GM18498 (cell line): ENCODE results near the gene DOHH.
A peak's percentile ranks its signal among the peaks of the same experiment; 100 is the strongest.

Experiments used
- ATAC-seq: cut with Tn5 transposase; IDR thresholded peaks from one replicate; pipeline ENCODE4 v1.9.1; 2021; ENCODE audit warnings: mild to moderate bottlenecking, moderate library complexity; ENCODE audit not compliant: unreplicated experiment

Gene DOHH

DNA sequence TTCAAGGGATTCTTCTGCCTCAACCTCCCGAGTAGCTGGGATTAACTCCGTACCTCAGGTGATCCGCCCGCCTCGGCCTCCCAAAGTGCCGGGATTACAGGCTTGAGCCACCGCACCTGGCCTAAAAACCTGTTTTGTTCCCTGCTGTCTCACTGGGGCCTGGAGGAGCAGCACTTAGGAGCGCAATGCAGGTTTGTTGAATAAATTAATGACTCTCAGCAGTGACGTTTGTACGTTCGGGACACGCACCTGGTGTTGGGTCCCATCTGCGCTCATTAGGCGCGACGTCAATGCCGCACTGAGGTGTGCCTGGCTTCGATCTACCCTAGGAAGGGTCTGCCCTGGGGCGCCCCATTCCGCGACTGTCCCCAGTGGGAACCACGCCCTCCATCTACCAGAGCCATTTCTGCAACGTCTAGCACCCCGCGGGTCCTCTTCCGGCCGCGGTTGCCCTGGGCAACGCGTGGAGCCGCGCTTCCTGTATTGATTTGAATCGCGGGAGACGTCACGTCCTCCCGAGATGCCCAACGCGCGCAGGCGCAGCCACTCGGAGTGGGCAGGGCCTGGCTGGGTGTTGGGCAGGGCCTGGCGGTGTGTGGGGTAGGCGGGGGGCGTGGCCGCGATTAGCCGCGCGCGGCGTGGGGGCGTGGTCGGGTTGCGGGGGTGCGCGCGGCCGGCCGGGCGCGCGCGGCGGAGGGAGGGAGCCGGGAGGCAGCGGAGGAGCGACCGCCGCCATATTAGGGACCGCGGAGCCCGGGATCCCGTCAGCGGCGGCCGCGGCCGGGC lies 5.3 kb upstream of the DOHH start, which contains the start of gene FZR1:
FZR1 (plus strand) TSS at position 714 of the 786 bp plus-strand sequence. CDS start 16,679 bp downstream, outside the sequence.
- peak; percentile 89 for ATAC-seq

DNA sequence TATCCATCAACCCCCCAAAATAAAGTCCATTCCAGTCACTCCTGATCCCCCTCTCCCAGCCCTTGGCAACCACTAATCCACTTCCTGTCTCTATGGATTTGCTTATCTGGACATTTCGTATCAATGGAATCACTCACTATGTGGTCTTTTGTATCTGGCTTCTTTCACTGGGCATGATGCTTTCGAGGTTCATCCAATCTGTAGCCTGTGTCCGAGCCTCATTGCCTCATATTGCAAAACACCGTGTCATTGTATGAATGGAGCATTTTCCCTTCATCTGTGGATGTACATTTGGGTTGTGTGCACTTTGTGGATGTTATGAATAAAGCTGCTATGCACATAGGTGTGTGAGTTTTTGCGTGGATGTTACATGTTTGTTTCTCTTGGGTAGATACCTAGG lies 4.3 kb upstream of the DOHH start:
- ATAC-seq = no peak

DNA sequence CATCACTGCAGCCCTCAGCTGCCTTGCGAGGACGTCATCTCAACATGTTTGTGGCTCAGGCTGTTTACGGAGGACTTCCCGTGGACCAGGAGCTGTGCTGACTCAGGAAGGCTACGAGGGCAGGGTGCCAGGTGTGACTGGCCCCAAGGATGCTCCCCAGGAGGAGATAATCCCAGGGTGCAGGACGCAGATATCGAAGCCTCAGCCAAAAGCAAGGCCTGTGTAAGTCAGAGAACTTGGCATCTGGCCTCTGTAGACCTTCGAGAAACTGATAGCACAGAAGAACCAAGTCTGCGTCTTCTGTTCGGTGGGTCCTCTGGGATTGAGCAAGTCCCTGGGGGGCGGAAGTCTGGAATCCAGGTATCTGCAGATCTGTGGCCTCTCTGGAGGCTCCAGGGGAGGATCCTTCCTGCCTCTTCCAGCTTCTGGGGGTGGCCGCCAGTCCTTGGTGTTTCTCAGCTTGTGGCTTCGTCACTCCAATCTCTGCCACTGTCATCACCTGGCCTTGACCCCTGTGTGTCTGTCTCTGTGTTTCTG lies 2.6 kb upstream of the DOHH start:
- no peak for ATAC-seq

DNA sequence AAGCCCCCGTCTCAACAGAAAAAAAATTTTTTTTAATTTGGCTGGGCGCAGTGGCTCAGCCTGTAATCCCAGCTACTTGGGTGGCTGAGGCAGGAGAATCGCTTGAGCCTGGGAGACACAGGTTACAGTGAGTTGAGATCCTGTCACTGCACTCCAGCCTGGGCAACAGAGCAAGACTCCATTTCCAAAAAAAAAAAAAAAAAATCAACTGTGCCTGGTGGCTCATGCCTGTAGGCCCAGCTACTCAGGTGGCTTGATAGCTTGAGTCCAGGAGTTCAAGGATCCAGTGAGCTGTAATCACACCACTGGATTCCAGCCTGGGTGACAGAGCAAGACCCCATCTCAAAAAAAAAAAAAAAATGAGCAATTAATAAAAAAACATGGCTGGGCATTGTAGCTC lies 1.3 kb upstream of the DOHH start:
- no peak for ATAC-seq

DNA sequence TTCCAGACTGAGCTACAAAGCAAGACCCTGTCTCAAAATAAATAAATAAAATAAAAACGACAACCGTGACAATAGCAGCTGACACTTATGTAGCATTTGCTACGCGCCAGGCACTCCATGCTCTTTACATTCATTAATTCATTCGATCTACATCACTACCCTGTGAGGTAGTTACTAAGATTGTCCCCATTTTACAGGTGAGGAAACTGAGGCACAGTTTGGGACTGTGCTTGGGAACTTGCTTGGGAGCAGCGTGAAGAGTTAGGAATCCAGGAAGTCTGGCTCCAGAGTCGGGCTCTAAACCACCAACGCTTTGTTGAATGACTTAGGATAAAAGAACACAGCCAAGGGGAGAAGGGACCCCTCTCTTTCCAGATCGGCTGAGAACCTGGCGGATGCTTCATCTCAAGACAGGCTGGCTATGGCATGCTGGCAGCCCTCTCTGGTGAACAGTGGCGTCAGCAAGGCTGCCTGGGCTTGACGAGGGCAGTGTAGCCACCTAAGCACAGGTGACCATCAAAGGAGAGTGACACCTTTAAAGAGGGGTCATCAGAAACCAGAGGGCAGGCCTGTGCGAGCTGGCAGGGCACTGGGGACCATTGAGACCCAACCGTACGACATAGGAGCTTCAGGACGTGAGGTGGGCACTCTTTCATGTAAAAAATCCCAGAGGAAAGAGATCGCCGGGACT lies 591 bp downstream of the DOHH start:
- no peak for ATAC-seq

- no peak for ATAC-seq
Observed at GRCh38 chr19:3497757-3498520, 2.5 kb downstream of the DOHH start.

DNA sequence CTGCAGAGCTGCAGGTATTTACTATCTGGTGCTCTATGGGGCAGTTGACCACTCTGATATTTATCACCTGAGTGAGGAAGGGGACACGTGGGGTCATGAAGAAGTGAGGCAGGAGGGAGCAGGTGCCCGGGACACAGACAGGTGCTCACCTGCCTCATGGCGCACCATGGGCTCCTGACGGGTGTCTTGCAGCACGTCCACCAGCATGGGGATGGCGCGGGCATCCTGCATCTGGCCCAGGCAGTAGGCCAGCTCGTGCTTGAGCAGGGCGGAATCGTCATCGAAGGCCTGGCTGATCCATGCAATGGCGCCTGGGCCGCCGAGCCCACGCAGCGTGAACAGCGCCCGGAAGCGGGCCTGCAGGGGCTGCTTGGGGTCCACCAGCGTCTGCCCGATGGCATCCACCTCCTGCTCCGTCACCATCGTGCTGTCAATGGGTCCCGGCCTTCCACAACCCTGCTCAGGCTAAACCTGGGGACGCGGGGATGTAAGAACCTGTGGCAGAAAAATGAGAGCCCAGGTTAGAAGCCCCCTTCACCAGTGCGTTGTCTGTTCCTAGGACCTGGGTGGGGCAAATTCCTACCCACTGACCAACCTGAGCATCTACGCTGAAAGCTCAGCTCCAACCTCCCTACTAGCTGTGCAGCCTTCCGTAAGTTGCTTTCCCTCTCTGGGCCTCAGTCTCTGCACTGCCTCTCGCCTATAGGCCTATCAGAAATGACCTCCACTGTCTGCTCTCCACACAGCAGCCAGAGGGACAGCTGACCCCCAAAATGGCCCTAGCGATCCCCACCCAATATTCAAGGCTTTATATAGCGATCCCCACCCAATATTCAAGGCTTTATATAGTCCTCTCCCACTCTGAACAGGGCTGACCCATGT lies 3.8 kb downstream of the DOHH start:
- no peak for ATAC-seq

GRCh38 chr19:3494559-3494958 lies 5.9 kb downstream of the DOHH start:
- no peak for ATAC-seq

GRCh38 chr19:3494051-3494450 lies 6.4 kb downstream of the DOHH start:
- ATAC-seq = no peak

DNA sequence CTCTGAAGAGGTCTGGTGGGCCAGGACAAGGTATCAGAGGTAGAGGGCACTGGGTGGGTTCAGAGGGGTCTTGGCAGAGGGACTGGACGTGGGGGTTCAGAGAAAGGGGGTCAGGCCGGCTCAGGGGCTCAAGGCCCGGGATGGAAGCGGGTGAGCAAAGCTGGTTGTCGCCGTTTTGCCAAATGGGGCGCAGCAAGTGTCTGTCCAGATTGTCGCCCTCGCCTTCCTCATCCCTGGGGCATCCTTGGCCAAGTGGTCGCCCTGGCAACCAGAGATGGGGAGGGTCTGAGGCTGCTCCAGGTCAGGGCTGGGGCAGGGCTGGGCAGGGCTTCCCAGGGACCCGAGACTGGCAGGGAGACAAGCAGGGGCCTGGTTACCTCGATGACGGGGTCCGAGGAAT lies 6.8 kb downstream of the DOHH start:
- no peak for ATAC-seq

GRCh38 chr19:3492919-3493318 lies 7.6 kb downstream of the DOHH start:
- no peak for ATAC-seq

DNA sequence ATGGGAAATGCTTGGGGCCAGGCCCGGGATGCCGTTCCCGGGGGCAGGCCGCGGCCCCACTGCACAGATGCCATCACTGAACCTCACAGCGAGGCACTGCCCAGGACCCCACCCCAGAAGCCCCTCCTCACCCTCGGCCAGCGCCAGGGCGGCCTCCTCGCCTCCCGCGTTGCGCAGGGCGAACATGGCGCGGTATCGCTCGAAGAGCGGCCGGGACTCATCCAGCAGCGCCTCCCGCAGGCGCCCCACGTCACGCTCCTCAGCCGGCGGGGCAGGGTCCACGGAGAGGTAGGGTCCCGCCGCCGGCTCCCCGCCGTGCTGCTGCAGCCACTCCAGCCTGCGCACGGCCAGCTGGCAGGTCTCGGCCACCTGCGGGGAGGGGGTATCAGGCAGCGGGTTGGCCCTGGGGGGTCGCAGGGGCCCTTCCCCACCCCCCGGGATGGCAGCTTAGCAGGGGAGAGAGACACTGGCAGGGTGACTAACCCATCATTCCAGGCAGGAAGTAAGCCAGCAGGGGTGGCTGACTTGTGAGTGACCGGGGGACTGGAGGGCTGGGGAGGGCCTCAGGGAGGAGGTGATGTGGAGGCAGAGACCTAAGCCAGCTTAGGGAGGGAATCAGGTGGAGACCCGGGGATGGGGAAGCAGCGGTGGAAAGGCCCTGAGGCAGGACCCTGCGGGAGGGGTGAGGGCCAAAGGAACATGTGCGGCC lies 8.2 kb downstream of the DOHH start:
- ATAC-seq = no peak

GRCh38 chr19:3491396-3492119 lies 8.9 kb downstream of the DOHH start:
- ATAC-seq = no peak

- no peak for ATAC-seq
Observed at GRCh38 chr19:3483226-3483628, 17.2 kb downstream of the DOHH start, which contains the start of gene SMIM44. Gene SMIM44, minus strand, starts transcription at chr19:3483441. Its CDS starts 38 bp downstream, at chr19:3483403.

DNA sequence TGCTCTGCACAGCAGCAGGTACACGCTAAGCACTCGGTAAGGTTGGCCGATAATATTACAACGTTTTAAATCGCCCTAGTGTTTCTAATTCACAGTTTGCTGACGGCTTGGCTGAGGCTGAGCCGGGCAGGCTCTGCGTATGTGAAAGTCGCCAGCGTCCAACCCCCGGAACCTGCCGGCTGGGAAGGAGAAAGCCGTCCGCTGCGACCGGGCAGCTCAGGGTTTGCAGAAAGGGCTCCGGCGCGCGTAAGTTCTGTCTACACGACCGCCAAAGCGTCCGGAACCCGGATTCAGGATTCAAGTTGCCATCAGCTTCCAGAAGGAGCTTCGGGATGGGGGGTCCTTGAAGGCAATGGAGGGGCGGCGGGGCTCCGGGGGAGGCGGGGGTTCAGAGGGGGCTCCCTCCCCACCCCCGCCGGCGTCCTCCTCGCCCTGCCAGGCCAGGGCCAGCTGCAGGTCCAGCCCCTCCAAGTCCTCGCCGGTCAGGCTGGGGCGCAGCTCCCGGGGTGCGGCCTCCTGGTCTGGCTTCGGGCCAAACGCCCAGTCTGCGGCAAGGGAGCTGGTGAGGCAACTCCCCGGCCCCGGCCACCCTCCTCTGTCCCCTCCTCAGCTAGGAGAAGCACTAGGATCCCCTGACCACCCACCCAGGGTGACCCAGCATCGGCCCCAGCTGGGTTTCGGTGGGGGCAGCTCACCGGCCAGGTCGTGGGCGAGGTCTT lies 17.8 kb downstream of the DOHH start:
- ATAC-seq = no peak

DNA sequence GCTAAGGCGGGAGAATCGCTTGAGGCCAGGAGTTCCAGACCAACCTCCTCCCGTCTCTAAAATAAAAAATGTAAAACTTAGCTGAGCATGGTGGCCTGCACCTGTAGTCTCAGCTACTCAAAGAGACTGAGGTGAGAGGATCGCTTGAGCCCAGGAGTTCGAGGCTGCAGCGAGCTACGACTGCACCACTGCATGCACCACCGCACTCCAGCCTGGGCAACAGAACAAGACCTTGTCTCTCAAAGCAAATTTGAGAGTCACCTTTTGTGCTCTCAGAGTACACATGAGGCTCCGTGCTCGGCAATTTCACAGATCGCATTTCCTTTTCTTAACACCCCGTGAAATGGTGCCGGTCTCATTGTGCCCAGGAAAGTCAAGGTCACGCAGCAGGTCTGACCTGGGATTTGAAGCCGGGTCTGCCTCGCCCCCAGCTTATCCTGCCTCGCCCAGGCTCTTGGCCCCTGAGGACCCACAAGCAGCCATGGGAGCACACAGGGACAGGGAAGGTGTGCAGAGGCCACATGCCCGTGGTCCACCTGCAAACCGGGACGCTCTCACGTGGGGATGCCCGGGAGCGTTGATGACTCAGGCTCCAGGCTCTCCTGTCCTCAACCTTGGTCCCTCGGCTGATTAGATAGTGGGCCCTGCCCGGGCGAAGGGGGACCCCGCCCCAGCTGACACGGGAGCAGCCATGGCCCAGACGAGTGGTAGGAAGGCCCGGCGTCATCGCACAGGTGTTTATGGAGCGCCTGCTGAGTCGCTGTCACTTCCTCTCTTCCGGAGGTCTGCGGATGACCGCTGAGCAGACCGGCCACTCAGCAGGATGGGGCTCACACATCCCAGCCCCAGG lies 19.0 kb downstream of the DOHH start:
- ATAC-seq = no peak

- no peak for ATAC-seq
Observed at GRCh38 chr19:3480383-3481091, 19.9 kb downstream of the DOHH start, which contains the start of gene SMIM24. Gene SMIM24, minus strand, starts transcription at chr19:3480525. Its CDS starts 62 bp downstream, at chr19:3480463.
